Smooth muscle cell (in vitro differentiated cells): ENCODE results near the gene FHIP2A. TPM values are rescaled to one million over a fixed set of nuclear protein-coding genes. Genes with fewer than 3 reads are reported as not detected.

Experiments used
- DNase-seq: peaks from one replicate; lab custom pipeline; 2025; ENCODE audit not compliant: unreplicated experiment; lab: John Stamatoyannopoulos, UW
- H2AFZ ChIP-seq: fragments of 200-600 bp; sonication (generic); 2 replicates; pipeline ENCODE4 v1.6.0; 2016; ENCODE audit warnings: antibody characterized with exemption, low read depth, mild to moderate bottlenecking
- H3F3A ChIP-seq: fragments of 200-600 bp; sonication (generic); 2 replicates; pipeline ENCODE4 v1.6.0; 2017; ENCODE audit warnings: antibody characterized with exemption, low read depth
- H3K27ac ChIP-seq: fragments of 200-600 bp; sonication (generic); 2 replicates; pipeline ENCODE4 v1.5.1; 2016; ENCODE audit warnings: low read depth, mild to moderate bottlenecking
- H3K27me3 ChIP-seq: fragments of 200-600 bp; sonication (generic); 2 replicates; pipeline ENCODE4 v1.6.1; 2016; ENCODE audit warnings: low read depth, mild to moderate bottlenecking
- H3K36me3 ChIP-seq: fragments of 200-600 bp; sonication (generic); 2 replicates; pipeline ENCODE4 v1.5.1; 2016; ENCODE audit warnings: low read depth
- H3K4me1 ChIP-seq: fragments of 200-600 bp; sonication (generic); 2 replicates; pipeline ENCODE4 v1.5.1; 2016; ENCODE audit warnings: low read depth
- H3K4me2 ChIP-seq: fragments of 200-600 bp; sonication (generic); 2 replicates; pipeline ENCODE4 v1.6.0; 2016; ENCODE audit warnings: mild to moderate bottlenecking
- H3K4me3 ChIP-seq: fragments of 200-600 bp; sonication (generic); 2 replicates; pipeline ENCODE4 v1.5.1; 2016; ENCODE audit warnings: mild to moderate bottlenecking
- H3K79me2 ChIP-seq: fragments of 200-600 bp; sonication (generic); 2 replicates; pipeline ENCODE4 v1.6.0; 2016; ENCODE audit warnings: low read depth, mild to moderate bottlenecking
- H3K9ac ChIP-seq: fragments of 200-600 bp; sonication (generic); 2 replicates; pipeline ENCODE4 v1.6.0; 2016; ENCODE audit warnings: low read depth
- H3K9me3 ChIP-seq: fragments of 200-600 bp; sonication (generic); replicated peaks from 2 replicates; pipeline ENCODE4 v1.5.1; 2016; ENCODE audit warnings: low read depth
- H4K20me1 ChIP-seq: fragments of 200-600 bp; sonication (generic); 2 replicates; pipeline ENCODE4 v1.6.0; 2016; ENCODE audit warnings: low read depth
- WGBS: methylation state at CpG from one replicate; pipeline ENCODE4 v1.1.7; 2016; ENCODE audit warnings: low lambda C conversion rate; 5-methylcytosine and 5-hydroxymethylcytosine counted together
- polyA plus RNA-seq: library from polyadenylated mRNA; unstranded; fragments of >200 nt; fragmentation: Nextera tagmentation; extraction: Ambion mirVana; gene quantifications from 2 replicates; pipeline ENCODE4 v1.2.1, GENCODE V29; 2016
- total RNA-seq: library from RNA; depleted of rRNA; stranded (reverse); fragments of >200 nt; gene quantifications from 2 replicates; pipeline ENCODE4 v1.2.3, GENCODE V29; 2014
- TF ChIP-seq, protein P1 (sequence below): fragments of 200-600 bp; sonication (generic); IDR thresholded peaks from 2 replicates; pipeline ENCODE4 v1.5.1; 2017; ENCODE audit warnings: borderline replicate concordance, mild to moderate bottlenecking, antibody characterized with exemption; ENCODE audit not compliant: insufficient read depth, poor library complexity, severe bottlenecking

FHIP2A gene
- total and polyA plus RNA-seq, 2 experiments from 2014 or later: 15.3 to 34.9 TPM

DNA sequence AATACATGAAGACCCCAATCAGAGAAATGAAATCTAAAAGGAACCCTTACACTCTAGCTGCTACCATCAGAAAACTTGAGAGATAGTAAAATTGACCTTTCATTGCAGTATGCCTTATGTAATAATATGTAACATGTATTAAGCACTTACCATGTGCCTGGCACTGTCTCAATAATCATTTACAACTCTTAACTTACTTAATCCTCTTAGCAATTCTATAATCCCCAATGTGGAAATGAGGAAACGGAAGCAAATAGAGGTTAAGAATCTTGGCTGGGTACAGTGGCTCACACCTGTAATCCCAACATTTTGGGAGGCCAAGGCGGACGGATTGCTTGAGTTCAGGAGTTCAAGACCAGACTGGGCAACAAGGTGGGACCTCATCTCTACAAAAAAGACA, 29.8 kb upstream of the FHIP2A start:
- no peak overlapping the region for H3K4me2 ChIP-seq
- H4K20me1 ChIP-seq: no peaks in the 10 kb centered on the region
- DNase-seq: no peak
- H3K79me2 ChIP-seq: no peaks in the 10 kb centered on the region
- H3K4me1 ChIP-seq: no peaks in the 10 kb centered on the region
- no peak overlapping the region for H3K27ac ChIP-seq
- no peaks in the 10 kb centered on the region for H3K27me3 ChIP-seq
- TF ChIP-seq, protein P1, sequence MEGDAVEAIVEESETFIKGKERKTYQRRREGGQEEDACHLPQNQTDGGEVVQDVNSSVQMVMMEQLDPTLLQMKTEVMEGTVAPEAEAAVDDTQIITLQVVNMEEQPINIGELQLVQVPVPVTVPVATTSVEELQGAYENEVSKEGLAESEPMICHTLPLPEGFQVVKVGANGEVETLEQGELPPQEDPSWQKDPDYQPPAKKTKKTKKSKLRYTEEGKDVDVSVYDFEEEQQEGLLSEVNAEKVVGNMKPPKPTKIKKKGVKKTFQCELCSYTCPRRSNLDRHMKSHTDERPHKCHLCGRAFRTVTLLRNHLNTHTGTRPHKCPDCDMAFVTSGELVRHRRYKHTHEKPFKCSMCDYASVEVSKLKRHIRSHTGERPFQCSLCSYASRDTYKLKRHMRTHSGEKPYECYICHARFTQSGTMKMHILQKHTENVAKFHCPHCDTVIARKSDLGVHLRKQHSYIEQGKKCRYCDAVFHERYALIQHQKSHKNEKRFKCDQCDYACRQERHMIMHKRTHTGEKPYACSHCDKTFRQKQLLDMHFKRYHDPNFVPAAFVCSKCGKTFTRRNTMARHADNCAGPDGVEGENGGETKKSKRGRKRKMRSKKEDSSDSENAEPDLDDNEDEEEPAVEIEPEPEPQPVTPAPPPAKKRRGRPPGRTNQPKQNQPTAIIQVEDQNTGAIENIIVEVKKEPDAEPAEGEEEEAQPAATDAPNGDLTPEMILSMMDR: no peak
- H2AFZ ChIP-seq: no peak overlapping the region
- no peaks in the 10 kb centered on the region for H3K36me3 ChIP-seq
- no peaks in the 10 kb centered on the region for H3F3A ChIP-seq
- no peaks in the 10 kb centered on the region for H3K9me3 ChIP-seq
- 95% methylated on average over 3 of the region's 3 CpGs for WGBS
- H3K4me3 ChIP-seq: no peak overlapping the region
- H3K9ac ChIP-seq: no peak overlapping the region

DNA sequence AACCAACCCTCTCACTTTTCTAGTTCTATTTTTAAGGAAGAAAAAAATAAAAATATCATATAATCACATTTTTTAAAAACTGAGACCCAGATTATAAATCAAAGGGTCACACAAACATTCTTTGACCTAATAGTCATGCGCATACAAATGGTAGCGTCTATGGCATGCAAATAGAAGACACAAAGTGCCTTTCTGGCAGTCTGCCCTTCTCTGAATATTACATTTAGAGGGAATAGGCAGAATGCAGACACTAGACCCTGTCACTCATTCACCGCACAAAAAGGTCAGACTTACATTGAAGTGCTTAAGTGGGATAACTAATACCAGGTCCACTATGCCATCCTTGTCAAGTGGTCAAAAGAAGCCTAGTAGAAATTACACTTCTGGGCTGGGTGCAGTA, 26.5 kb upstream of the FHIP2A start:
- Histone ChIP-seq H3K9me3 (no peaks in the 10 kb centered on the region), H3K36me3 (no peaks in the 10 kb centered on the region), H3F3A (no peaks in the 10 kb centered on the region), H4K20me1 (no peaks in the 10 kb centered on the region), H3K27me3 (no peaks in the 10 kb centered on the region), H3K79me2 (no peaks in the 10 kb centered on the region), H3K4me2 (no peak overlapping the region), H2AFZ (no peak overlapping the region), H3K27ac (no peak overlapping the region), H3K4me1 (no peaks in the 10 kb centered on the region), H3K9ac (no peak overlapping the region), H3K4me3 (no peak overlapping the region)
- TF ChIP-seq, protein P1: no peak
- DNase-seq: no peak
- 97% methylated on average over 3 of the region's 3 CpGs for WGBS

DNA sequence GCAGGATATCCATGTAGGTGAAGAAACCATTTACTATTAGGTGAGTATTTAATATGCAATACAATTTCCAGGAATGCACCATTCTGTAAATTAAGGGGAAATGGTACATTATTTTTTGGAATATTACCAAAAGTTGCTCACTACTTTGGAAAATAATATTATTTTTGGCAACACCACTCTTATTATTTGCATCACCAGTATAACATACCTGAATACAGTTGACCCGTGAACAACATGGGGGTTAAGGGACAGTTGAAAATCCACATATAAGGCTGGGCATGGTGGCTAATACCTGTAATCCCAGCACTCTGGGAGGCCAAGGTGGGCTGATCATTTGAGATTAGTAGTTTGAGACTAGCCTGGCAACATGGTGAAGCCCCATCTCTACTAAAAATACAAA, 21.2 kb upstream of the FHIP2A start:
- Histone ChIP-seq H3K27me3 (no peaks in the 10 kb centered on the region), H3K79me2 (no peaks in the 10 kb centered on the region), H3K36me3 (no peaks in the 10 kb centered on the region), H3K4me1 (no peaks in the 10 kb centered on the region), H4K20me1 (no peaks in the 10 kb centered on the region), H3K9ac (no peak overlapping the region), H3K27ac (no peak overlapping the region), H2AFZ (no peak overlapping the region), H3K4me2 (no peak overlapping the region), H3K9me3 (no peaks in the 10 kb centered on the region), H3F3A (no peaks in the 10 kb centered on the region), H3K4me3 (no peak overlapping the region)
- no peak for DNase-seq
- TF ChIP-seq, protein P1: no peak
- WGBS: 97% methylated on average over 1 of the region's 1 CpG

DNA sequence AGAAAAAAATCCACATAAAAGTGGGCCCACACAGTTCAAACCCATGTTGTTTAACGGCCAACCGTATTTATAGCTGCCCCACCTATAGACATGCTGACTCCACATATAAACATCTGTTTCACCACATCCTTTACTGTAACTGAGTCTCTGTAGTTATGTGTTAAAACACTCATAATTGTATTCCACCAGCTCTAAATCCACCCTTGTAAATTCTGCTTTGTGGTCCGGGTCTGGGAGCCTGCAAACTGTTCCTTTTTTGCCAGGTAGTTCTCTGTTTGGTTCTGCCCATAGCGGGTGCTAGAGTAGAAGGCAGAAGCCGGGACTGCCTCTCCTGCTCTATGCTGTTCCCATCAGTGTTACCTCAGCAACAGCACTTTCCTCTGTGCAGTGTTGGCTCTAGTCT, 20.2 kb upstream of the FHIP2A start:
- Histone ChIP-seq H3K27ac (no peak overlapping the region), H3K79me2 (no peaks in the 10 kb centered on the region), H3K9me3 (no peaks in the 10 kb centered on the region), H4K20me1 (no peaks in the 10 kb centered on the region), H3K4me2 (no peak overlapping the region), H3K27me3 (no peaks in the 10 kb centered on the region), H3F3A (no peaks in the 10 kb centered on the region), H2AFZ (no peak overlapping the region), H3K4me3 (no peak overlapping the region), H3K4me1 (no peaks in the 10 kb centered on the region), H3K9ac (no peak overlapping the region), H3K36me3 (no peaks in the 10 kb centered on the region)
- TF ChIP-seq, protein P1: no peak
- WGBS: 43% methylated on average over 5 of the region's 5 CpGs
- no peak for DNase-seq
